SK-N-SH treated with all-trans-retinoic acid at 6 μM for 48 hours (cell line): Measurements from ENCODE around the gene ZC3H12C.

Experiments
- ARNTL ChIP-seq: fragments of 450-650 bp; formaldehyde crosslinking; IDR thresholded peaks from 2 replicates; pipeline ENCODE4 v1.5.0; 2020; ENCODE audit warnings: low read depth, mild to moderate bottlenecking, moderate library complexity, borderline replicate concordance
- PPARA ChIP-seq: fragments of 250-450 bp; sonication (Bioruptor Pico); IDR thresholded peaks from 2 replicates; pipeline ENCODE4 v1.5.0; 2020; ENCODE audit warnings: mild to moderate bottlenecking, borderline replicate concordance
- RARB ChIP-seq: fragments of 250-450 bp; sonication (Bioruptor Pico); IDR thresholded peaks from 2 replicates; pipeline ENCODE4 v1.8.0; 2021; ENCODE audit warnings: mild to moderate bottlenecking, moderate library complexity
- SNAI2 ChIP-seq: fragments of 250-450 bp; sonication (Bioruptor Pico); IDR thresholded peaks from 2 replicates; pipeline ENCODE4 v1.5.0; 2020; ENCODE audit warnings: mild to moderate bottlenecking, moderate library complexity
- ZFP3 ChIP-seq: fragments of 250-450 bp; sonication (Bioruptor Pico); IDR thresholded peaks from 2 replicates; pipeline ENCODE4 v1.5.0; 2020; ENCODE audit warnings: mild to moderate bottlenecking, moderate library complexity
- ZNF8 ChIP-seq: fragments of 450-650 bp; formaldehyde crosslinking; IDR thresholded peaks from 2 replicates; pipeline ENCODE4 v1.5.0; 2020; ENCODE audit warnings: mild to moderate bottlenecking, moderate library complexity
- TF ChIP-seq, protein P1 (sequence below): fragments of 250-450 bp; sonication (Bioruptor Pico); IDR thresholded peaks from 2 replicates; pipeline ENCODE4 v1.5.1; 2020; ENCODE audit warnings: low read depth, mild to moderate bottlenecking, moderate library complexity
- TF ChIP-seq, protein P2 (sequence below): fragments of 250-450 bp; sonication (Bioruptor Pico); IDR thresholded peaks from 2 replicates; pipeline ENCODE4 v1.8.0; 2020; ENCODE audit warnings: mild to moderate bottlenecking, moderate library complexity, borderline replicate concordance

DNA sequence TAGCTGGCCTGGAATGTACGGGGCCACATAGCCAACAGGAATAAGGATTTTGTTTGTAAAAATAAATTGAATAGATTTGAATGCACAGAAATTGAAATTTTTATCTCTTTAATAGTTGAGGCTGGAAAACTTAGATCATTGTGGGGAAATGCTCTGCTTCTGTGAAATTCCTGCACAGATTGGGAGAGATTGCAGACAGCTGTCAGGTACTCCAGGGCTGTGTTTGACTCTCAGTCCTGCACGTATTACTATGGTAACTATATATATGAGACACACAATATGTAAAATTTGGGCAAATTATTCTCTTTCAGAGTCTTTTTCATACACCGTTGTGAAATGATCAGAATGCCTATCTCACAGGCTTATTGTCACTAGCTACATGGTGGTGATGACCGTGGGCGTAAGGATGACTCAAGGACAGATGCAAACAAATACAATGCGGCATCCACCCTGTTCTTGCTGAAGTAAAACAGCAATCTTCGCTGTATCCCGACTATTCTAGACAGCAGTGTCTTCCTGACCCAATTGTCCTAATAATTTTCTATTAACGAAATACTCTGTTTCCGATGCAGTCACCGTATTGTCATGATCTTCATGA, 79.4 kb downstream of the ZC3H12C start:
- TF ChIP-seq ZNF8 (no peak), SNAI2 (CRISPR knock-in tag) (no peak), ZFP3 (CRISPR knock-in tag) (no peak), RARB (no peak), ARNTL (no peak), PPARA (CRISPR knock-in tag) (no peak)
- TF ChIP-seq, protein P1, sequence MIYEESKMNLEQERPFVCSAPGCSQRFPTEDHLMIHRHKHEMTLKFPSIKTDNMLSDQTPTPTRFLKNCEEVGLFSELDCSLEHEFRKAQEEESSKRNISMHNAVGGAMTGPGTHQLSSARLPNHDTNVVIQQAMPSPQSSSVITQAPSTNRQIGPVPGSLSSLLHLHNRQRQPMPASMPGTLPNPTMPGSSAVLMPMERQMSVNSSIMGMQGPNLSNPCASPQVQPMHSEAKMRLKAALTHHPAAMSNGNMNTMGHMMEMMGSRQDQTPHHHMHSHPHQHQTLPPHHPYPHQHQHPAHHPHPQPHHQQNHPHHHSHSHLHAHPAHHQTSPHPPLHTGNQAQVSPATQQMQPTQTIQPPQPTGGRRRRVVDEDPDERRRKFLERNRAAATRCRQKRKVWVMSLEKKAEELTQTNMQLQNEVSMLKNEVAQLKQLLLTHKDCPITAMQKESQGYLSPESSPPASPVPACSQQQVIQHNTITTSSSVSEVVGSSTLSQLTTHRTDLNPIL (CRISPR knock-in tag) = no peak
- TF ChIP-seq, protein P2, sequence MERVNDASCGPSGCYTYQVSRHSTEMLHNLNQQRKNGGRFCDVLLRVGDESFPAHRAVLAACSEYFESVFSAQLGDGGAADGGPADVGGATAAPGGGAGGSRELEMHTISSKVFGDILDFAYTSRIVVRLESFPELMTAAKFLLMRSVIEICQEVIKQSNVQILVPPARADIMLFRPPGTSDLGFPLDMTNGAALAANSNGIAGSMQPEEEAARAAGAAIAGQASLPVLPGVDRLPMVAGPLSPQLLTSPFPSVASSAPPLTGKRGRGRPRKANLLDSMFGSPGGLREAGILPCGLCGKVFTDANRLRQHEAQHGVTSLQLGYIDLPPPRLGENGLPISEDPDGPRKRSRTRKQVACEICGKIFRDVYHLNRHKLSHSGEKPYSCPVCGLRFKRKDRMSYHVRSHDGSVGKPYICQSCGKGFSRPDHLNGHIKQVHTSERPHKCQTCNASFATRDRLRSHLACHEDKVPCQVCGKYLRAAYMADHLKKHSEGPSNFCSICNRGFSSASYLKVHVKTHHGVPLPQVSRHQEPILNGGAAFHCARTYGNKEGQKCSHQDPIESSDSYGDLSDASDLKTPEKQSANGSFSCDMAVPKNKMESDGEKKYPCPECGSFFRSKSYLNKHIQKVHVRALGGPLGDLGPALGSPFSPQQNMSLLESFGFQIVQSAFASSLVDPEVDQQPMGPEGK = no peak
